Measurements from ENCODE around the gene SPRR2G. TPM values are rescaled to one million over a fixed set of nuclear protein-coding genes. Genes with fewer than 3 reads are reported as not detected.
"Not testable (repeated sequence)": the region's sequence is repeated elsewhere in the genome, so short reads cannot be mapped to it uniquely, and the experiment has no call there.

SPRR2G gene
- polyA plus RNA-seq, 4 donors: not detected

GRCh38 chr1:153125536-153125935, 25.2 kb downstream of the SPRR2G start:
- Histone ChIP-seq H3K4me3 (ENCODE audit: low read depth in 1 of 3, low read length in 3 of 3) (no peak overlapping the region), H3K4me1 (ENCODE audit: control insufficient read depth in 3 of 3, insufficient read depth in 2 of 3, low read depth in 1 of 3, low read length in 2 of 3) (no peaks in the 10 kb centered on the region), H3K27me3 (ENCODE audit: control insufficient read depth in 3 of 3, insufficient read depth in 3 of 3, low read length in 3 of 3) (no peaks in the 10 kb centered on the region), H3K27ac (ENCODE audit: low read depth in 1 of 3, low read length in 2 of 3) (no peak overlapping the region), H3K36me3 (ENCODE audit: control insufficient read depth in 3 of 3, insufficient read depth in 2 of 3, low read depth in 1 of 3, low read length in 3 of 3) (no peaks in the 10 kb centered on the region), H3K9me3 (ENCODE audit: control insufficient read depth in 2 of 2, insufficient read depth in 1 of 2, low read depth in 1 of 2, low read length in 1 of 2) (no peaks in the 10 kb centered on the region)
- WGBS, 3 donors: 89 to 90% (median 89%) methylated on average over 1 of the region's 1 CpG
- FAIRE-seq (no peak), DNase-seq (no peak)

- not testable (repeated sequence) for H3K9me3 ChIP-seq (ENCODE audit: control insufficient read depth in 2 of 2, insufficient read depth in 1 of 2, low read depth in 1 of 2, low read length in 1 of 2); H3K36me3 ChIP-seq (ENCODE audit: control insufficient read depth in 3 of 3, insufficient read depth in 2 of 3, low read depth in 1 of 3, low read length in 3 of 3); FAIRE-seq; H3K4me1 ChIP-seq (ENCODE audit: control insufficient read depth in 3 of 3, insufficient read depth in 2 of 3, low read depth in 1 of 3, low read length in 2 of 3); H3K27me3 ChIP-seq (ENCODE audit: control insufficient read depth in 3 of 3, insufficient read depth in 3 of 3, low read length in 3 of 3); H3K27ac ChIP-seq (ENCODE audit: low read depth in 1 of 3, low read length in 2 of 3); DNase-seq; H3K4me3 ChIP-seq (ENCODE audit: low read depth in 1 of 3, low read length in 3 of 3)
- WGBS, 3 donors: 80 to 88% (median 83%) methylated on average over 8 of the region's 8 CpGs
Observed at GRCh38 chr1:153123793-153124192, 26.9 kb downstream of the SPRR2G start.

GRCh38 chr1:153122831-153123421, 27.8 kb downstream of the SPRR2G start:
- FAIRE-seq (no peak), DNase-seq (peak in 1 of 2 donors; percentile 20)
- 18 to 34% (median 32%) methylated on average over 3 of the region's 3 CpGs for WGBS, 3 donors
- Histone ChIP-seq H3K9me3 (ENCODE audit: control insufficient read depth in 2 of 2, insufficient read depth in 1 of 2, low read depth in 1 of 2, low read length in 1 of 2) (no peaks in the 10 kb centered on the region), H3K4me3 (ENCODE audit: low read depth in 1 of 3, low read length in 3 of 3) (no peak overlapping the region), H3K27me3 (ENCODE audit: control insufficient read depth in 3 of 3, insufficient read depth in 3 of 3, low read length in 3 of 3) (no peaks in the 10 kb centered on the region), H3K27ac (ENCODE audit: low read depth in 1 of 3, low read length in 2 of 3) (no peak overlapping the region), H3K4me1 (ENCODE audit: control insufficient read depth in 3 of 3, insufficient read depth in 2 of 3, low read depth in 1 of 3, low read length in 2 of 3) (no peaks in the 10 kb centered on the region), H3K36me3 (ENCODE audit: control insufficient read depth in 3 of 3, insufficient read depth in 2 of 3, low read depth in 1 of 3, low read length in 3 of 3) (no peaks in the 10 kb centered on the region)

GRCh38 chr1:153120945-153121344, 29.7 kb downstream of the SPRR2G start:
- H3K4me1 ChIP-seq (ENCODE audit: control insufficient read depth in 3 of 3, insufficient read depth in 2 of 3, low read depth in 1 of 3, low read length in 2 of 3): no peaks in the 10 kb centered on the region
- DNase-seq: no peak
- H3K27me3 ChIP-seq (ENCODE audit: control insufficient read depth in 3 of 3, insufficient read depth in 3 of 3, low read length in 3 of 3): no peaks in the 10 kb centered on the region
- H3K36me3 ChIP-seq (ENCODE audit: control insufficient read depth in 3 of 3, insufficient read depth in 2 of 3, low read depth in 1 of 3, low read length in 3 of 3): no peaks in the 10 kb centered on the region
- no peak for FAIRE-seq
- no peak overlapping the region for H3K27ac ChIP-seq (ENCODE audit: low read depth in 1 of 3, low read length in 2 of 3)
- H3K4me3 ChIP-seq (ENCODE audit: low read depth in 1 of 3, low read length in 3 of 3): no peak overlapping the region
- H3K9me3 ChIP-seq (ENCODE audit: control insufficient read depth in 2 of 2, insufficient read depth in 1 of 2, low read depth in 1 of 2, low read length in 1 of 2): no peaks in the 10 kb centered on the region

- H3K27me3 ChIP-seq (ENCODE audit: control insufficient read depth in 3 of 3, insufficient read depth in 3 of 3, low read length in 3 of 3): no peaks in the 10 kb centered on the region
- FAIRE-seq: no peak
- H3K4me1 ChIP-seq (ENCODE audit: control insufficient read depth in 3 of 3, insufficient read depth in 2 of 3, low read depth in 1 of 3, low read length in 2 of 3): no peaks in the 10 kb centered on the region
- no peaks in the 10 kb centered on the region for H3K36me3 ChIP-seq (ENCODE audit: control insufficient read depth in 3 of 3, insufficient read depth in 2 of 3, low read depth in 1 of 3, low read length in 3 of 3)
- no peaks in the 10 kb centered on the region for H3K9me3 ChIP-seq (ENCODE audit: control insufficient read depth in 2 of 2, insufficient read depth in 1 of 2, low read depth in 1 of 2, low read length in 1 of 2)
- DNase-seq: no peak
- H3K4me3 ChIP-seq (ENCODE audit: low read depth in 1 of 3, low read length in 3 of 3): no peak overlapping the region
- H3K27ac ChIP-seq (ENCODE audit: low read depth in 1 of 3, low read length in 2 of 3): no peak overlapping the region
- 16 to 41% (median 31%) methylated on average over 3 of the region's 3 CpGs for WGBS, 3 donors
Observed at GRCh38 chr1:153119491-153119971, 31.2 kb downstream of the SPRR2G start.

- H3K4me3 ChIP-seq (ENCODE audit: low read depth in 1 of 3, low read length in 3 of 3); H3K36me3 ChIP-seq (ENCODE audit: control insufficient read depth in 3 of 3, insufficient read depth in 2 of 3, low read depth in 1 of 3, low read length in 3 of 3); DNase-seq; H3K27ac ChIP-seq (ENCODE audit: low read depth in 1 of 3, low read length in 2 of 3); H3K27me3 ChIP-seq (ENCODE audit: control insufficient read depth in 3 of 3, insufficient read depth in 3 of 3, low read length in 3 of 3); FAIRE-seq; H3K4me1 ChIP-seq (ENCODE audit: control insufficient read depth in 3 of 3, insufficient read depth in 2 of 3, low read depth in 1 of 3, low read length in 2 of 3); H3K9me3 ChIP-seq (ENCODE audit: control insufficient read depth in 2 of 2, insufficient read depth in 1 of 2, low read depth in 1 of 2, low read length in 1 of 2): not testable (repeated sequence)
Observed at GRCh38 chr1:153115264-153115663, 35.4 kb downstream of the SPRR2G start.

GRCh38 chr1:153113416-153113815, 37.3 kb downstream of the SPRR2G start, which contains the start of gene SPRR2F:
Gene SPRR2F, minus strand, starts transcription at chr1:153113516. Its CDS starts 783 bp downstream, at chr1:153112733.
- H3K36me3 ChIP-seq (ENCODE audit: control insufficient read depth in 3 of 3, insufficient read depth in 2 of 3, low read depth in 1 of 3, low read length in 3 of 3): no peaks in the 10 kb centered on the region
- H3K4me1 ChIP-seq (ENCODE audit: control insufficient read depth in 3 of 3, insufficient read depth in 2 of 3, low read depth in 1 of 3, low read length in 2 of 3): no peaks in the 10 kb centered on the region
- FAIRE-seq (no peak), DNase-seq (no peak)
- no peak within 1 kb of the TSS for H3K4me3 ChIP-seq (ENCODE audit: low read depth in 1 of 3, low read length in 3 of 3)
- no peak within 1 kb of the TSS for H3K27ac ChIP-seq (ENCODE audit: low read depth in 1 of 3, low read length in 2 of 3)
- 72 to 83% (median 80%) methylated on average over 3 of the region's 3 CpGs for WGBS, 3 donors
- H3K27me3 ChIP-seq (ENCODE audit: control insufficient read depth in 3 of 3, insufficient read depth in 3 of 3, low read length in 3 of 3): no peaks in the 10 kb centered on the region
- no peaks in the 10 kb centered on the region for H3K9me3 ChIP-seq (ENCODE audit: control insufficient read depth in 2 of 2, insufficient read depth in 1 of 2, low read depth in 1 of 2, low read length in 1 of 2)

GRCh38 chr1:153112454-153112853, 38.2 kb downstream of the SPRR2G start:
- H3K36me3 ChIP-seq (ENCODE audit: control insufficient read depth in 3 of 3, insufficient read depth in 2 of 3, low read depth in 1 of 3, low read length in 3 of 3); H3K27ac ChIP-seq (ENCODE audit: low read depth in 1 of 3, low read length in 2 of 3); H3K27me3 ChIP-seq (ENCODE audit: control insufficient read depth in 3 of 3, insufficient read depth in 3 of 3, low read length in 3 of 3); H3K4me3 ChIP-seq (ENCODE audit: low read depth in 1 of 3, low read length in 3 of 3); DNase-seq; H3K9me3 ChIP-seq (ENCODE audit: control insufficient read depth in 2 of 2, insufficient read depth in 1 of 2, low read depth in 1 of 2, low read length in 1 of 2); FAIRE-seq; H3K4me1 ChIP-seq (ENCODE audit: control insufficient read depth in 3 of 3, insufficient read depth in 2 of 3, low read depth in 1 of 3, low read length in 2 of 3): not testable (repeated sequence)
- WGBS, 3 donors: 58 to 75% (median 63%) methylated on average over 5 of the region's 5 CpGs

- no peaks in the 10 kb centered on the region for H3K4me1 ChIP-seq (ENCODE audit: control insufficient read depth in 3 of 3, insufficient read depth in 2 of 3, low read depth in 1 of 3, low read length in 2 of 3)
- WGBS, 3 donors: 83 to 91% (median 90%) methylated on average over 5 of the region's 5 CpGs
- no peak for FAIRE-seq
- H3K9me3 ChIP-seq (ENCODE audit: control insufficient read depth in 2 of 2, insufficient read depth in 1 of 2, low read depth in 1 of 2, low read length in 1 of 2): no peaks in the 10 kb centered on the region
- no peak for DNase-seq
- no peak overlapping the region for H3K4me3 ChIP-seq (ENCODE audit: low read depth in 1 of 3, low read length in 3 of 3)
- no peak overlapping the region for H3K27ac ChIP-seq (ENCODE audit: low read depth in 1 of 3, low read length in 2 of 3)
- no peaks in the 10 kb centered on the region for H3K27me3 ChIP-seq (ENCODE audit: control insufficient read depth in 3 of 3, insufficient read depth in 3 of 3, low read length in 3 of 3)
- H3K36me3 ChIP-seq (ENCODE audit: control insufficient read depth in 3 of 3, insufficient read depth in 2 of 3, low read depth in 1 of 3, low read length in 3 of 3): no peaks in the 10 kb centered on the region
Observed at GRCh38 chr1:153100245-153100644, 50.4 kb downstream of the SPRR2G start.
